ENCODE results near the gene BBC3. TPM values are rescaled to one million over a fixed set of nuclear protein-coding genes. Genes with fewer than 3 reads are reported as not detected.

BBC3 gene
- polyA plus RNA-seq, 2 of the 4 experiments (the other 2 are of a cell fraction): 6.0 to 8.9 TPM

- ATAC-seq (no peak), FAIRE-seq (no peak), DNase-seq (ENCODE audit: low read depth in 1 of 2, low spot score in 1 of 2) (no peak)
- Histone ChIP-seq H3K4me1 (peaks cover 11% of the 10 kb centered on the region; the same call in 2 of the 3 replicates), H3K4me2 (no peak overlapping the region), H3K9me3 (no peaks in the 10 kb centered on the region), H3K4me3 (no peak overlapping the region), H3K27ac (no peak overlapping the region)
- POLR2A ChIA-PET: interaction anchor here (0.5 to 1.0 kb wide), 3 partner anchors 27 to 71 kb away, joined by 3 to 5 read pairs (median 4); no protein-coding TSS in a partner anchor
- TF ChIP-seq ESRRA (IDR thresholded peaks at IDR 0.05; ENCODE audit: borderline replicate concordance, low read length) (no peak), POLR2A (IDR thresholded peaks at IDR 0.05; ENCODE audit: low read length) (no peak), RARB (CRISPR knock-in tag; IDR thresholded peaks at IDR 0.05) (no peak), EP300 (IDR thresholded peaks at IDR 0.05) (no peak), ZSCAN20 (CRISPR knock-in tag; IDR thresholded peaks at IDR 0.05) (no peak), RFX5 (IDR thresholded peaks at IDR 0.05) (no peak), USF2 (IDR thresholded peaks at IDR 0.05) (no peak), HOXA7 (CRISPR knock-in tag; IDR thresholded peaks at IDR 0.05) (no peak), FOXS1 (CRISPR knock-in tag; IDR thresholded peaks at IDR 0.05) (no peak), MAX (IDR thresholded peaks at IDR 0.05) (no peak), TP53 (CRISPR knock-in tag; IDR thresholded peaks at IDR 0.05) (no peak), HOXB13 (CRISPR knock-in tag; IDR thresholded peaks at IDR 0.05; ENCODE audit: low read depth) (no peak), ZFP36 (IDR thresholded peaks at IDR 0.05; ENCODE audit: borderline replicate concordance, partially characterized antibody) (no peak), SREBF2 (IDR thresholded peaks at IDR 0.05) (no peak), RNF2 (IDR thresholded peaks at IDR 0.05; ENCODE audit: borderline replicate concordance, low read depth) (no peak), ZC3H11A (IDR thresholded peaks at IDR 0.05) (no peak), PHF8 (IDR thresholded peaks at IDR 0.05; ENCODE audit: borderline replicate concordance, low read depth) (no peak)
- TF ChIP-seq, protein P1, sequence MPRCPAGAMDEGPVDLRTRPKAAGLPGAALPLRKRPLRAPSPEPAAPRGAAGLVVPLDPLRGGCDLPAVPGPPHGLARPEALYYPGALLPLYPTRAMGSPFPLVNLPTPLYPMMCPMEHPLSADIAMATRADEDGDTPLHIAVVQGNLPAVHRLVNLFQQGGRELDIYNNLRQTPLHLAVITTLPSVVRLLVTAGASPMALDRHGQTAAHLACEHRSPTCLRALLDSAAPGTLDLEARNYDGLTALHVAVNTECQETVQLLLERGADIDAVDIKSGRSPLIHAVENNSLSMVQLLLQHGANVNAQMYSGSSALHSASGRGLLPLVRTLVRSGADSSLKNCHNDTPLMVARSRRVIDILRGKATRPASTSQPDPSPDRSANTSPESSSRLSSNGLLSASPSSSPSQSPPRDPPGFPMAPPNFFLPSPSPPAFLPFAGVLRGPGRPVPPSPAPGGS (IDR thresholded peaks at IDR 0.05): no peak
- TF ChIP-seq, protein P2, sequence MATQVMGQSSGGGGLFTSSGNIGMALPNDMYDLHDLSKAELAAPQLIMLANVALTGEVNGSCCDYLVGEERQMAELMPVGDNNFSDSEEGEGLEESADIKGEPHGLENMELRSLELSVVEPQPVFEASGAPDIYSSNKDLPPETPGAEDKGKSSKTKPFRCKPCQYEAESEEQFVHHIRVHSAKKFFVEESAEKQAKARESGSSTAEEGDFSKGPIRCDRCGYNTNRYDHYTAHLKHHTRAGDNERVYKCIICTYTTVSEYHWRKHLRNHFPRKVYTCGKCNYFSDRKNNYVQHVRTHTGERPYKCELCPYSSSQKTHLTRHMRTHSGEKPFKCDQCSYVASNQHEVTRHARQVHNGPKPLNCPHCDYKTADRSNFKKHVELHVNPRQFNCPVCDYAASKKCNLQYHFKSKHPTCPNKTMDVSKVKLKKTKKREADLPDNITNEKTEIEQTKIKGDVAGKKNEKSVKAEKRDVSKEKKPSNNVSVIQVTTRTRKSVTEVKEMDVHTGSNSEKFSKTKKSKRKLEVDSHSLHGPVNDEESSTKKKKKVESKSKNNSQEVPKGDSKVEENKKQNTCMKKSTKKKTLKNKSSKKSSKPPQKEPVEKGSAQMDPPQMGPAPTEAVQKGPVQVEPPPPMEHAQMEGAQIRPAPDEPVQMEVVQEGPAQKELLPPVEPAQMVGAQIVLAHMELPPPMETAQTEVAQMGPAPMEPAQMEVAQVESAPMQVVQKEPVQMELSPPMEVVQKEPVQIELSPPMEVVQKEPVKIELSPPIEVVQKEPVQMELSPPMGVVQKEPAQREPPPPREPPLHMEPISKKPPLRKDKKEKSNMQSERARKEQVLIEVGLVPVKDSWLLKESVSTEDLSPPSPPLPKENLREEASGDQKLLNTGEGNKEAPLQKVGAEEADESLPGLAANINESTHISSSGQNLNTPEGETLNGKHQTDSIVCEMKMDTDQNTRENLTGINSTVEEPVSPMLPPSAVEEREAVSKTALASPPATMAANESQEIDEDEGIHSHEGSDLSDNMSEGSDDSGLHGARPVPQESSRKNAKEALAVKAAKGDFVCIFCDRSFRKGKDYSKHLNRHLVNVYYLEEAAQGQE (IDR thresholded peaks at IDR 0.05): no peak
- 94% methylated on average over 19 of the region's 19 CpGs for WGBS (ENCODE audit: missing lambda C conversion rate)
- CTCF ChIA-PET: interaction anchor here (0.9 to 1.8 kb wide), 9 partner anchors 9 to 71 kb away, joined by 3 to 9 read pairs (median 3); no protein-coding TSS in a partner anchor
These were observed 58.1 kb downstream of the BBC3 start for GRCh38 chr19:47172666-47173455.

Small RNA genes within 50 kb of the gene (small RNA-seq; reads per million reads assigned to genes)
- 0 reads per million in 6 experiments for gene MIR3190

Other genes with a start within 250 kb of the BBC3 start
- gene NPAS1, start 211.4 kb downstream of the BBC3 start, polyA plus RNA-seq (2011; rRNA removed): 1.3 and 1.5 TPM in 2 replicates
- 2.3 to 3.5 TPM (median 3.4 TPM) in 3 replicates for gene NPAS1, start 211.4 kb downstream of the BBC3 start, polyA plus RNA-seq (2017; fragmentation: RNase III; extraction: RNeasy Plus Mini Kit Qiagen cat#74134 plus additional on column Dnase treatment)
- 12.4 and 15.2 TPM in 2 replicates for gene TMEM160, start 182.6 kb downstream of the BBC3 start, polyA plus RNA-seq (2011; rRNA removed)
- 40.8 to 50.4 TPM (median 42.2 TPM) in 3 replicates for gene TMEM160, start 182.6 kb downstream of the BBC3 start, polyA plus RNA-seq (2017; fragmentation: RNase III; extraction: RNeasy Plus Mini Kit Qiagen cat#74134 plus additional on column Dnase treatment)
- gene ZC3H4, start 117.4 kb downstream of the BBC3 start, polyA plus RNA-seq (2011; rRNA removed): 7.7 and 9.6 TPM in 2 replicates
- gene ZC3H4, start 117.4 kb downstream of the BBC3 start, polyA plus RNA-seq (2017; fragmentation: RNase III; extraction: RNeasy Plus Mini Kit Qiagen cat#74134 plus additional on column Dnase treatment): 29.7 to 37.9 TPM (median 33.4 TPM) in 3 replicates
- gene SAE1, start 100.4 kb downstream of the BBC3 start, polyA plus RNA-seq (2011; rRNA removed): 229 and 249 TPM in 2 replicates
- 187 to 206 TPM (median 205 TPM) in 3 replicates for gene SAE1, start 100.4 kb downstream of the BBC3 start, polyA plus RNA-seq (2017; fragmentation: RNase III; extraction: RNeasy Plus Mini Kit Qiagen cat#74134 plus additional on column Dnase treatment)
- 6.5 and 9.4 TPM in 2 replicates for gene CCDC9, start 25.3 kb upstream of the BBC3 start, polyA plus RNA-seq (2011; rRNA removed)
- gene CCDC9, start 25.3 kb upstream of the BBC3 start, polyA plus RNA-seq (2017; fragmentation: RNase III; extraction: RNeasy Plus Mini Kit Qiagen cat#74134 plus additional on column Dnase treatment): 22.2 to 25.7 TPM (median 24.6 TPM) in 3 replicates
- gene INAFM1, start 43.7 kb upstream of the BBC3 start, polyA plus RNA-seq (2011; rRNA removed): 1.5 and 1.6 TPM in 2 replicates
- gene INAFM1, start 43.7 kb upstream of the BBC3 start, polyA plus RNA-seq (2017; fragmentation: RNase III; extraction: RNeasy Plus Mini Kit Qiagen cat#74134 plus additional on column Dnase treatment): 4.6 to 5.7 TPM (median 5.5 TPM) in 3 replicates
- gene C5AR1, start 78.7 kb upstream of the BBC3 start, polyA plus RNA-seq (2011; rRNA removed): 3.4 and 3.5 TPM in 2 replicates
- 1.4 to 1.6 TPM (median 1.5 TPM) in 3 replicates for gene C5AR1, start 78.7 kb upstream of the BBC3 start, polyA plus RNA-seq (2017; fragmentation: RNase III; extraction: RNeasy Plus Mini Kit Qiagen cat#74134 plus additional on column Dnase treatment)
- 0.28 and 0.36 TPM in 2 replicates for gene C5AR2, start 101.0 kb upstream of the BBC3 start, polyA plus RNA-seq (2011; rRNA removed)
- gene C5AR2, start 101.0 kb upstream of the BBC3 start, polyA plus RNA-seq (2017; fragmentation: RNase III; extraction: RNeasy Plus Mini Kit Qiagen cat#74134 plus additional on column Dnase treatment): 0.13 to 0.25 TPM (median 0.17 TPM) in 3 replicates
- 12.4 and 14.4 TPM in 2 replicates for gene DHX34, start 118.1 kb upstream of the BBC3 start, polyA plus RNA-seq (2011; rRNA removed)
- gene DHX34, start 118.1 kb upstream of the BBC3 start, polyA plus RNA-seq (2017; fragmentation: RNase III; extraction: RNeasy Plus Mini Kit Qiagen cat#74134 plus additional on column Dnase treatment): 23.1 to 24.5 TPM (median 23.4 TPM) in 3 replicates
- 16.5 and 19.2 TPM in 2 replicates for gene MEIS3, start 188.3 kb upstream of the BBC3 start, polyA plus RNA-seq (2011; rRNA removed)
- gene MEIS3, start 188.3 kb upstream of the BBC3 start, polyA plus RNA-seq (2017; fragmentation: RNase III; extraction: RNeasy Plus Mini Kit Qiagen cat#74134 plus additional on column Dnase treatment): 21.8 to 31.4 TPM (median 27.1 TPM) in 3 replicates
- gene SLC8A2, start 240.7 kb upstream of the BBC3 start, polyA plus RNA-seq (2011; rRNA removed): 0.12 and 0.35 TPM in 2 replicates
- 0.15 to 0.30 TPM (median 0.17 TPM) in 3 replicates for gene SLC8A2, start 240.7 kb upstream of the BBC3 start, polyA plus RNA-seq (2017; fragmentation: RNase III; extraction: RNeasy Plus Mini Kit Qiagen cat#74134 plus additional on column Dnase treatment)

All from A549 (cell line).